Endothelial cell of umbilical vein (primary cell): ENCODE results near the gene CHMP6. TPM values are rescaled to one million over a fixed set of nuclear protein-coding genes. Genes with fewer than 3 reads are reported as not detected.

Experiments used
- BruUV-seq: library from RNA; stranded (reverse); fragments of 400-500 nt; replicated peaks from 2 replicates; lab custom pipeline; 2021; lab: Mats Ljungman, UMichigan
- CTCF ChIA-PET: fragments of 300-600, 350-600 bp; sonication (Branson Sonifier 250); formaldehyde crosslinking; loops from one replicate; lab custom pipeline; 2021; ENCODE audit warnings: antibody characterized with exemption, inconsistent platforms; lab: Charles Lee
- POLR2A ChIA-PET: fragments of 300-600, 350-600 bp; sonication (Branson Sonifier 250); formaldehyde crosslinking; loops from one replicate; lab custom pipeline; 2021; ENCODE audit warnings: antibody characterized with exemption, inconsistent platforms; lab: Charles Lee
- DNase-seq: peaks from one replicate; pipeline ENCODE4 v3.0.0-alpha.2; 2011; ENCODE audit warnings: low read depth, low spot score
- FAIRE-seq: peaks from 2 replicates; lab custom pipeline; 2011; peaks lifted over from hg19 to GRCh38; lab: Jason Lieb, UNC
- H2AFZ ChIP-seq: 2 replicates; pipeline ENCODE4 v1.6.0; 2012; ENCODE audit warnings: low read depth, low read length, control low read depth, inconsistent platforms
- H3K27ac ChIP-seq: 2 replicates; pipeline ENCODE4 v1.5.1; 2011; ENCODE audit warnings: low read depth, mild to moderate bottlenecking, control low read depth, low read length, moderate library complexity; ENCODE audit not compliant: insufficient read depth
- H3K27me3 ChIP-seq, 2 experiments: 2 replicates each; pipeline versions ENCODE4 v1.6.0 to v1.6.1; 2011; ENCODE audit warnings: low read length in 2 of 2, mixed read lengths in 1 of 2; ENCODE audit not compliant: control insufficient read depth in 2 of 2, insufficient read depth in 2 of 2
- H3K36me3 ChIP-seq, 2 experiments: 2 replicates in 1 of 2; 3 replicates in 1 of 2; pipeline ENCODE4 v1.5.1; 2011; ENCODE audit warnings: low read length in 2 of 2, mild to moderate bottlenecking in 1 of 2, moderate library complexity in 1 of 2; ENCODE audit not compliant: control insufficient read depth in 2 of 2, insufficient read depth in 2 of 2; ENCODE audit errors: extremely low read depth in 1 of 2
- H3K4me1 ChIP-seq: 3 replicates; pipeline ENCODE4 v1.5.1; 2011; ENCODE audit warnings: mild to moderate bottlenecking, low read length; ENCODE audit not compliant: control insufficient read depth, insufficient read depth; ENCODE audit errors: extremely low read depth
- H3K4me2 ChIP-seq: 2 replicates; pipeline ENCODE4 v1.6.1; 2011; ENCODE audit warnings: low read length, control low read depth, mixed read lengths; ENCODE audit not compliant: insufficient read depth
- H3K4me3 ChIP-seq, 3 experiments: fragments of 200-600 bp in 1 of 3; sonication (generic), shearing (Covaris generic) in 1 of 3; replicated peaks in 1 of 3; 2 replicates each; pipeline ENCODE4 v1.5.1; 2011 to 2016; ENCODE audit warnings: control low read depth in 3 of 3, low read length in 3 of 3, mild to moderate bottlenecking in 2 of 3, inconsistent platforms in 1 of 3, low read depth in 1 of 3, moderate library complexity in 1 of 3; ENCODE audit not compliant: insufficient read depth in 1 of 3
- H3K79me2 ChIP-seq: 2 replicates; pipeline ENCODE4 v1.6.0; 2012; ENCODE audit warnings: low read length, inconsistent platforms; ENCODE audit not compliant: control insufficient read depth, insufficient read depth
- H3K9ac ChIP-seq: replicated peaks from 2 replicates; pipeline ENCODE3; 2011; ENCODE audit warnings: low read length, control low read depth; ENCODE audit not compliant: insufficient read depth; ENCODE audit errors: extremely low read depth
- H3K9me1 ChIP-seq: replicated peaks from 3 replicates; pipeline ENCODE4 v1.6.0; 2011; ENCODE audit warnings: mild to moderate bottlenecking, low read length; ENCODE audit not compliant: control insufficient read depth, insufficient read depth; ENCODE audit errors: extremely low read depth
- H3K9me3 ChIP-seq: replicated peaks from 2 replicates; pipeline ENCODE4 v1.5.1; 2012; ENCODE audit warnings: low read length, inconsistent platforms; ENCODE audit not compliant: control insufficient read depth, insufficient read depth
- H4K20me1 ChIP-seq: replicated peaks from 2 replicates; pipeline ENCODE3; 2011; ENCODE audit warnings: mild to moderate bottlenecking, low read length; ENCODE audit not compliant: control insufficient read depth, insufficient read depth; ENCODE audit errors: extremely low read depth
- CTCF ChIP-seq, 2 donors: IDR thresholded peaks; 1 replicate in 1 of 2; 2 replicates in 1 of 2; pipeline ENCODE4 v1.5.1; 2011; ENCODE audit warnings: low read length in 2 of 2, mild to moderate bottlenecking in 2 of 2, moderate library complexity in 2 of 2, control low read depth in 1 of 2, inconsistent platforms in 1 of 2, low read depth in 1 of 2; ENCODE audit not compliant: insufficient read depth in 1 of 2; ENCODE audit errors: extremely low read depth in 1 of 2
- EZH2 ChIP-seq: IDR thresholded peaks from 2 replicates; pipeline ENCODE4 v1.6.1; 2012; ENCODE audit warnings: borderline replicate concordance, low read depth, mild to moderate bottlenecking, moderate library complexity, low read length, inconsistent platforms; ENCODE audit not compliant: severe bottlenecking
- FOS ChIP-seq: IDR thresholded peaks from 2 replicates; pipeline ENCODE4 v1.6.1; 2011; ENCODE audit warnings: mild to moderate bottlenecking, low read length, moderate library complexity, borderline replicate concordance; ENCODE audit not compliant: insufficient read depth
- GATA2 ChIP-seq: IDR thresholded peaks from 2 replicates; pipeline ENCODE4 v1.7.0; 2011; ENCODE audit warnings: low read depth, mild to moderate bottlenecking, moderate library complexity, mixed read lengths, low read length; ENCODE audit not compliant: insufficient read length, insufficient read depth
- JUN ChIP-seq: IDR thresholded peaks from 2 replicates; pipeline ENCODE4 v1.6.1; 2011; ENCODE audit warnings: borderline replicate concordance, low read depth; ENCODE audit not compliant: insufficient read length, insufficient read depth
- MAX ChIP-seq: IDR thresholded peaks from 2 replicates; pipeline ENCODE4 v1.6.1; 2011; ENCODE audit not compliant: insufficient read depth, insufficient read length
- MYC ChIP-seq: IDR thresholded peaks from one replicate; pipeline ENCODE4 v1.6.1; 2011; ENCODE audit warnings: mild to moderate bottlenecking, low read depth, low read length
- POLR2A ChIP-seq: IDR thresholded peaks from 2 replicates; pipeline ENCODE4 v1.6.1; 2012; ENCODE audit warnings: low read depth, mild to moderate bottlenecking, control low read depth, low read length
- POLR2AphosphoS5 ChIP-seq: IDR thresholded peaks from 2 replicates; pipeline ENCODE4 v1.6.1; 2012; ENCODE audit warnings: low read depth, mild to moderate bottlenecking, control low read depth, low read length, moderate library complexity; ENCODE audit not compliant: insufficient read depth
- dilution Hi-C: fragments of 300-500 bp; cut with MboI; formaldehyde crosslinking; loops from one replicate; pipeline ENCODE4 v1.15.0; 2019; ENCODE audit warnings: low sequenced_read_pairs; ENCODE audit not compliant: extremely low pct_ligation_motif_present
- intact Hi-C: fragments of 100-400 bp; cut with micrococcal nuclease; formaldehyde crosslinking; loops from one replicate; pipeline ENCODE4 v1.10.0; 2022
- polyA plus RNA-seq, 4 experiments: library from polyadenylated mRNA; depleted of rRNA in 3 of 4; stranded (reverse) in 3 of 4; unstranded in 1 of 4; fragments of >200 nt; gene quantifications; 2 replicates each; pipeline versions ENCODE4 v1.2.1 to v1.2.3, GENCODE V29; 2011 to 2012; ENCODE audit warnings: missing spikeins in 1 of 4
- total RNA-seq: library from RNA; stranded (reverse); gene quantifications from 2 replicates; pipeline ENCODE4 v1.2.3, GENCODE V29; 2021

Gene CHMP6
- total and polyA plus RNA-seq, 2 donors (not counting 3 experiments of a cell fraction or from before 2014, with no cell fraction given), result 42.5 to 48.5 TPM

GRCh38 chr17:80959330-80960036 lies 32.2 kb upstream of the CHMP6 start:
- CTCF ChIA-PET, result no interaction called here
- Histone ChIP-seq H3K9me3 (no peaks in the 10 kb centered on the region), H3K36me3 (no peaks in the 10 kb centered on the region), H3K79me2 (no peaks in the 10 kb centered on the region), H4K20me1 (no peaks in the 10 kb centered on the region), H3K9ac (no peak overlapping the region), H2AFZ (no peak overlapping the region), H3K4me2 (no peak overlapping the region), H3K27ac (no peak overlapping the region), H3K4me1 (no peaks in the 10 kb centered on the region), H3K9me1 (no peaks in the 10 kb centered on the region), H3K27me3 (no peaks in the 10 kb centered on the region), H3K4me3 (no peak overlapping the region)
- no TSS peak for BruUV-seq
- TF ChIP-seq GATA2, result no peak
- no peak for TF ChIP-seq MYC
- TF ChIP-seq POLR2AphosphoS5, result no peak
- no peak for TF ChIP-seq FOS
- no peak for TF ChIP-seq POLR2A
- TF ChIP-seq MAX, result no peak
- no peak for TF ChIP-seq EZH2
- TF ChIP-seq CTCF (IDR thresholded peaks at IDR 0.05; ENCODE audit: extremely low read depth in 1 of 2, insufficient read depth in 1 of 2, low read depth in 1 of 2, low read length in 2 of 2), result no peak
- no peak for TF ChIP-seq JUN
- dilution Hi-C loops, result no loop called here
- POLR2A ChIA-PET, result no interaction called here
- no peak for DNase-seq
- intact Hi-C loops, result no loop called here
- no peak for FAIRE-seq
